Lung (tissue), 12 donors: ENCODE measurements around the gene DSP. TPM values are rescaled to one million over a fixed set of nuclear protein-coding genes. Genes with fewer than 3 reads are reported as not detected.
A peak's percentile ranks its signal among the peaks of the same experiment; 100 is the strongest.

Source experiments
- ATAC-seq: fragments of 200-7000 bp; cut with Tn5 transposase; one replicate; pipeline ENCODE4 v1.9.1; 2020; ENCODE audit warnings: moderate number of reproducible peaks; ENCODE audit not compliant: insufficient read depth, low FRiP score
- DNase-seq, 3 donors: peaks; one replicate each; pipeline ENCODE4 v3.0.0-alpha.2; 2013 to 2017
- H3K27ac ChIP-seq, 2 donors: one replicate each; pipeline ENCODE4 v1.5.1; 2013; ENCODE audit warnings: mild to moderate bottlenecking in 2 of 2, moderate library complexity in 2 of 2, control low read depth in 1 of 2, inconsistent platforms in 1 of 2, low read depth in 1 of 2, low read length in 1 of 2
- H3K27me3 ChIP-seq, 3 donors: one replicate each; pipeline ENCODE4 v1.5.1; 2013; ENCODE audit warnings: low read length in 2 of 3; ENCODE audit not compliant: control insufficient read depth in 3 of 3, insufficient read depth in 3 of 3
- H3K36me3 ChIP-seq, 4 donors: one replicate each; pipeline ENCODE4 v1.5.1; 2013; ENCODE audit warnings: low read length in 4 of 4, mild to moderate bottlenecking in 1 of 4, moderate library complexity in 1 of 4; ENCODE audit not compliant: control insufficient read depth in 4 of 4, insufficient read depth in 4 of 4
- H3K4me1 ChIP-seq, 5 donors: one replicate each; pipeline ENCODE4 v1.5.1; 2013; ENCODE audit warnings: low read length in 5 of 5, mild to moderate bottlenecking in 2 of 5, moderate library complexity in 1 of 5; ENCODE audit not compliant: control insufficient read depth in 5 of 5, insufficient read depth in 5 of 5
- H3K4me3 ChIP-seq: one replicate; pipeline ENCODE4 v1.5.1; 2013; ENCODE audit warnings: mild to moderate bottlenecking, control low read depth, moderate library complexity
- H3K9ac ChIP-seq, 2 donors: one replicate each; pipeline ENCODE4 v1.5.1; 2013; ENCODE audit warnings: low read length in 2 of 2, control low read depth in 1 of 2; ENCODE audit not compliant: insufficient read depth in 1 of 2
- H3K9me3 ChIP-seq, 4 donors: one replicate each; pipeline ENCODE4 v1.5.1; 2013; ENCODE audit warnings: low read length in 3 of 4, mild to moderate bottlenecking in 1 of 4, moderate library complexity in 1 of 4; ENCODE audit not compliant: control insufficient read depth in 4 of 4, insufficient read depth in 3 of 4
- CTCF ChIP-seq: IDR thresholded peaks from 2 replicates; pipeline ENCODE4 v1.5.1; 2012; ENCODE audit warnings: mild to moderate bottlenecking; ENCODE audit errors: control extremely low read depth, extremely low read depth
- WGBS, 2 donors: extraction: QIAGEN DNeasy Blood & Tissue Kit; methylation state at CpG; one replicate each; pipeline ENCODE4 v1.1.7; 2013; 5-methylcytosine and 5-hydroxymethylcytosine counted together
- polyA plus RNA-seq, 2 donors: library from polyadenylated mRNA; stranded (reverse); fragments of 200-250 nt; gene quantifications; one replicate each; pipeline ENCODE4 v1.2.1, GENCODE V29; 2013
- total RNA-seq, 2 donors: library from RNA; depleted of rRNA in 1 of 2; stranded (reverse); fragments of >200 nt in 1 of 2; gene quantifications; one replicate each; pipeline ENCODE4 v1.2.1, GENCODE V29; 2014 to 2021
- donor health status: control.
- donor health status: control.
- donor health status: Bipolar disorder and iron deficiency.
- donor health status: healthy.
- donor health status: DM: yes; HTN: yes; CAD: no.

Gene DSP
- total and polyA plus RNA-seq, 4 donors = 2.9 to 73.2 (median 19.4) TPM

- ATAC-seq = no peak
- Histone ChIP-seq H3K27ac (peak overlapping the region in 1 of 2 donors; percentile 7), H3K9me3 (peaks cover 0 to 1% (median 0%) of the 10 kb centered on the region in 4 donors), H3K4me1 (peaks cover 0 to 3% (median 0%) of the 10 kb centered on the region in 5 donors), H3K4me3 (no peak overlapping the region), H3K9ac (no peak overlapping the region), H3K36me3 (peaks cover 0 to 5% (median 0%) of the 10 kb centered on the region in 4 donors), H3K27me3 (no peaks in the 10 kb centered on the region)
- 51 to 63% methylated on average over 4 of the region's 4 CpGs for WGBS, 2 donors
- peak in 1 of 3 donors; percentile 14 for DNase-seq
- no peak for TF ChIP-seq CTCF
These were observed 21.3 kb downstream of the DSP start for GRCh38 chr6:7562769-7563168.

- Histone ChIP-seq H3K4me3 (no peak overlapping the region), H3K36me3 (peaks cover 0 to 16% (median 0%) of the 10 kb centered on the region in 4 donors), H3K9ac (no peak overlapping the region), H3K27ac (no peak overlapping the region), H3K9me3 (peaks cover 0 to 2% (median 0%) of the 10 kb centered on the region in 4 donors), H3K4me1 (peaks cover 0 to 1% (median 0%) of the 10 kb centered on the region in 5 donors), H3K27me3 (no peaks in the 10 kb centered on the region)
- 95 to 96% methylated on average over 2 of the region's 2 CpGs for WGBS, 2 donors
- no peak for ATAC-seq
- TF ChIP-seq CTCF = no peak
- DNase-seq = no peak
These were observed 24.6 kb downstream of the DSP start for GRCh38 chr6:7566107-7566506.

- no peaks in the 10 kb centered on the region for H3K4me1 ChIP-seq
- no peaks in the 10 kb centered on the region for H3K27me3 ChIP-seq
- H3K27ac ChIP-seq = no peak overlapping the region
- no peak for TF ChIP-seq CTCF
- no peak overlapping the region for H3K4me3 ChIP-seq
- DNase-seq (no peak), ATAC-seq (no peak)
- WGBS, 2 donors = 94 to 96% methylated on average over 4 of the region's 4 CpGs
- H3K9ac ChIP-seq = no peak overlapping the region
- H3K9me3 ChIP-seq = peaks cover 0 to 2% (median 0%) of the 10 kb centered on the region in 4 donors
- peaks cover 0 to 16% (median 0%) of the 10 kb centered on the region in 4 donors for H3K36me3 ChIP-seq
These were observed 25.2 kb downstream of the DSP start for GRCh38 chr6:7566617-7567173.

GRCh38 chr6:7568021-7568420 is 26.6 kb downstream of the DSP start:
- no peaks in the 10 kb centered on the region for H3K4me1 ChIP-seq
- H3K36me3 ChIP-seq = peaks cover 0 to 24% (median 0%) of the 10 kb centered on the region in 4 donors
- H3K9me3 ChIP-seq = peaks cover 0 to 2% (median 0%) of the 10 kb centered on the region in 4 donors
- H3K9ac ChIP-seq = no peak overlapping the region
- ATAC-seq = no peak
- no peaks in the 10 kb centered on the region for H3K27me3 ChIP-seq
- H3K27ac ChIP-seq = no peak overlapping the region
- H3K4me3 ChIP-seq = no peak overlapping the region
- 81 to 86% methylated on average over 3 of the region's 3 CpGs for WGBS, 2 donors
- DNase-seq = no peak
- TF ChIP-seq CTCF = no peak
